Psoas muscle (tissue), 8 donors: ENCODE results near the gene PDE4D. TPM values are rescaled to one million over a fixed set of nuclear protein-coding genes. Genes with fewer than 3 reads are reported as not detected.
"Not testable (repeated sequence)": the region's sequence is repeated elsewhere in the genome, so short reads cannot be mapped to it uniquely, and the experiment has no call there.

ENCODE experiments used
- ATAC-seq, 4 donors: fragments of 200-7000 bp; cut with Tn5 transposase; one replicate each; pipeline ENCODE4 v1.9.1; 2020; ENCODE audit warnings: moderate library complexity in 3 of 4, mild to moderate bottlenecking in 2 of 4
- DNase-seq, 2 donors: peaks; one replicate each; pipeline ENCODE4 v3.0.0-alpha.2; 2020
- H3K27ac ChIP-seq: fragments of 200-600 bp; one replicate; pipeline ENCODE4 v1.8.0; 2022
- H3K27me3 ChIP-seq, 3 donors: fragments of 200-600 bp in 1 of 3; one replicate each; pipeline versions ENCODE4 v1.6.1 to v1.8.0; 2013 to 2022; ENCODE audit warnings: low read length in 2 of 3, mild to moderate bottlenecking in 2 of 3, moderate library complexity in 1 of 3; ENCODE audit not compliant: insufficient read depth in 3 of 3
- H3K36me3 ChIP-seq, 2 donors: fragments of 200-600 bp in 1 of 2; one replicate each; pipeline versions ENCODE4 v1.6.1 to v1.8.0; 2013 to 2022; ENCODE audit warnings: low read depth in 1 of 2, mild to moderate bottlenecking in 1 of 2, moderate library complexity in 1 of 2; ENCODE audit not compliant: insufficient read depth in 1 of 2
- H3K4me1 ChIP-seq: fragments of 200-600 bp; one replicate; pipeline ENCODE4 v1.8.0; 2022
- H3K4me3 ChIP-seq: fragments of 200-600 bp; one replicate; pipeline ENCODE4 v1.8.0; 2022; ENCODE audit warnings: mild to moderate bottlenecking
- H3K9me3 ChIP-seq: fragments of 200-600 bp; one replicate; pipeline ENCODE4 v1.8.0; 2022
- CTCF ChIP-seq: fragments of 200-600 bp; IDR thresholded peaks from one replicate; pipeline ENCODE4 v1.8.0; 2022; ENCODE audit warnings: antibody characterized with exemption
- WGBS, 3 donors: extraction: QIAGEN DNeasy Blood & Tissue Kit; methylation state at CpG; one replicate each; pipeline versions ENCODE4 v1.1.6 to v1.1.7; 2013; 5-methylcytosine and 5-hydroxymethylcytosine counted together
- intact Hi-C, 2 donors: fragments of 100-400 bp; cut with DNase I; formaldehyde crosslinking; loops; one replicate each; pipeline versions ENCODE4 v1.11.0 to v1.14.2; 2022
- polyA plus RNA-seq, 3 donors: library from polyadenylated mRNA; stranded (reverse); fragments of 200-250 nt; gene quantifications; one replicate each; pipeline ENCODE4 v1.2.3, GENCODE V29; 2013
- total RNA-seq, 4 donors: library from RNA; stranded (reverse); fragmentation: NEBNext Ultra II Directional in 2 of 4; extraction: Animal tissue kit (Norgen Biotek cat#: 25700) in 2 of 4; gene quantifications; one replicate each; pipeline versions ENCODE4 v1.2.1 to v1.2.4, GENCODE V29; 2021 to 2023
- donor health status: healthy with polysubstance abuse.
- donor health status: DM: no; HTN: no; CAD: no; lungs with moderate emphysema.
- donor health status: Bipolar disorder and iron deficiency.
- donor health status: healthy.
- donor health status: DM: yes; HTN: yes; CAD: no.
- donor health status: DM: no; HTN: no; CAD: no.
- donor health status: DM: no; HTN: no; CAD: no.
- donor health status: DM: yes; HTN: yes; CAD: no.

The PDE4D gene
- total and polyA plus RNA-seq, 7 donors: 42.6 to 283 (median 88.7) TPM

- TF ChIP-seq CTCF: no peak
- Histone ChIP-seq H3K9me3 (no peaks in the 10 kb centered on the region), H3K27me3 (no peaks in the 10 kb centered on the region), H3K4me3 (no peak overlapping the region), H3K36me3 (peaks cover 3 to 11% of the 10 kb centered on the region in 2 donors), H3K27ac (peak overlapping the region; percentile 81), H3K4me1 (peaks cover 41% of the 10 kb centered on the region)
- WGBS, 3 donors: 54 to 65% (median 56%) methylated on average over 3 of the region's 3 CpGs
- ATAC-seq (no peak), DNase-seq (no peak)
- intact Hi-C loops: no loop called here
Observed at GRCh38 chr5:59312223-59312622, 581.3 kb downstream of the PDE4D start.

- peak overlapping the region; percentile 41 for H3K27ac ChIP-seq
Observed at GRCh38 chr5:59308685-59309084, 584.8 kb downstream of the PDE4D start.

GRCh38 chr5:59303289-59303716 is 590.2 kb downstream of the PDE4D start:
- 58 to 76% (median 64%) methylated on average over 3 of the region's 3 CpGs for WGBS, 3 donors
- intact Hi-C loops, H3K9me3 ChIP-seq, H3K27ac ChIP-seq, ATAC-seq, H3K27me3 ChIP-seq, DNase-seq, H3K4me3 ChIP-seq, H3K36me3 ChIP-seq: not testable (repeated sequence)
- H3K4me1 ChIP-seq: peaks cover 14% of the 10 kb centered on the region

More at GRCh38 chr5:59308685-59309084, 584.8 kb downstream of the PDE4D start:
- DNase-seq, H3K9me3 ChIP-seq, H3K4me3 ChIP-seq, H3K4me1 ChIP-seq, H3K27me3 ChIP-seq, intact Hi-C loops: not testable (repeated sequence)
- ATAC-seq: peak in 2 of 4 donors; percentile 8 to 15
- 61 to 74% (median 64%) methylated on average over 2 of the region's 2 CpGs for WGBS, 3 donors
- H3K36me3 ChIP-seq: peaks cover 3 to 11% of the 10 kb centered on the region in 2 donors

- intact Hi-C loops, H3K9me3 ChIP-seq, H3K4me3 ChIP-seq, H3K36me3 ChIP-seq, H3K27me3 ChIP-seq, ATAC-seq, H3K27ac ChIP-seq, DNase-seq: not testable (repeated sequence)
- peaks cover 21% of the 10 kb centered on the region for H3K4me1 ChIP-seq
- 88 to 100% (median 90%) methylated on average over 1 of the region's 1 CpG for WGBS, 3 donors
Observed at GRCh38 chr5:59302509-59302908, 591.0 kb downstream of the PDE4D start.

- Histone ChIP-seq H3K27ac (peak overlapping the region; percentile 47), H3K9me3 (no peaks in the 10 kb centered on the region), H3K36me3 (no peaks in the 10 kb centered on the region), H3K4me3 (no peak overlapping the region), H3K27me3 (no peaks in the 10 kb centered on the region), H3K4me1 (peaks cover 29% of the 10 kb centered on the region)
- intact Hi-C loops: no loop called here
- WGBS, 3 donors: 78 to 83% (median 79%) methylated on average over 4 of the region's 4 CpGs
- no peak for TF ChIP-seq CTCF
- DNase-seq (no peak), ATAC-seq (peak in 3 of 4 donors; percentile 23 to 28 (median 28))
Observed at GRCh38 chr5:59301727-59302126, 591.8 kb downstream of the PDE4D start.

GRCh38 chr5:59300930-59301329 is 592.6 kb downstream of the PDE4D start:
- peak overlapping the region; percentile 47 for H3K27ac ChIP-seq
- no peaks in the 10 kb centered on the region for H3K9me3 ChIP-seq
- intact Hi-C loops: no loop called here
- 90 to 100% (median 91%) methylated on average over 1 of the region's 1 CpG for WGBS, 3 donors
- no peak for TF ChIP-seq CTCF
- H3K27me3 ChIP-seq: no peaks in the 10 kb centered on the region
- DNase-seq (no peak), ATAC-seq (peak in 3 of 4 donors; percentile 15 to 25 (median 21))
- H3K4me3 ChIP-seq: no peak overlapping the region
- peaks cover 31% of the 10 kb centered on the region for H3K4me1 ChIP-seq
- H3K36me3 ChIP-seq: no peaks in the 10 kb centered on the region
